ENCODE results near the gene ARHGAP32.

The ARHGAP32 gene

GRCh38 chr11:129192150-129192549 lies at the start of gene ARHGAP32:
TSS of gene ARHGAP32 (minus strand) at chr11:129192325. CDS start at chr11:129192198, 127 bp downstream.
- DNase-seq = no peak

- no peak for DNase-seq
Measured at GRCh38 chr11:129239207-129239606, 47.1 kb upstream of the ARHGAP32 start.

GRCh38 chr11:129237880-129238638 lies 45.9 kb upstream of the ARHGAP32 start:
- no peak for DNase-seq

GRCh38 chr11:129237456-129237855 lies 45.3 kb upstream of the ARHGAP32 start:
- no peak for DNase-seq

- no peak for DNase-seq
Measured at GRCh38 chr11:129236850-129237249, 44.7 kb upstream of the ARHGAP32 start.

- no peak for DNase-seq
Measured at GRCh38 chr11:129234978-129235377, 42.9 kb upstream of the ARHGAP32 start.

- DNase-seq = no peak
Measured at GRCh38 chr11:129230006-129230405, 37.9 kb upstream of the ARHGAP32 start.

- DNase-seq = no peak
Measured at GRCh38 chr11:129226207-129226798, 34.2 kb upstream of the ARHGAP32 start.

- DNase-seq = no peak
Measured at GRCh38 chr11:129225190-129225589, 33.1 kb upstream of the ARHGAP32 start.

GRCh38 chr11:129224538-129224937 lies 32.4 kb upstream of the ARHGAP32 start:
- DNase-seq = no peak

GRCh38 chr11:129223701-129224149 lies 31.6 kb upstream of the ARHGAP32 start:
- DNase-seq = no peak

- DNase-seq = no peak
Measured at GRCh38 chr11:129223260-129223659, 31.1 kb upstream of the ARHGAP32 start.

- DNase-seq = no peak
Measured at GRCh38 chr11:129222158-129222557, 30.0 kb upstream of the ARHGAP32 start.

- DNase-seq = no peak
Measured at GRCh38 chr11:129215506-129216245, 23.6 kb upstream of the ARHGAP32 start.

- no peak for DNase-seq
Measured at GRCh38 chr11:129214710-129215295, 22.7 kb upstream of the ARHGAP32 start.

GRCh38 chr11:129213261-129213660 lies 21.1 kb upstream of the ARHGAP32 start:
- no peak for DNase-seq

- DNase-seq = no peak
Measured at GRCh38 chr11:129211397-129211796, 19.3 kb upstream of the ARHGAP32 start.

GRCh38 chr11:129210831-129211181 lies 18.7 kb upstream of the ARHGAP32 start:
- DNase-seq = no peak

- DNase-seq = no peak
Measured at GRCh38 chr11:129209891-129210830, 18.0 kb upstream of the ARHGAP32 start.

GRCh38 chr11:129208863-129209262 lies 16.7 kb upstream of the ARHGAP32 start:
- no peak for DNase-seq

- no peak for DNase-seq
Measured at GRCh38 chr11:129204150-129204838, 12.2 kb upstream of the ARHGAP32 start.

- no peak for DNase-seq
Measured at GRCh38 chr11:129202646-129203045, 10.5 kb upstream of the ARHGAP32 start.

Data from NCI-H1105 treated with DMSO at 0.1 percent for 48 hours (cell line).